Stimulated activated CD8-positive, alpha-beta memory T cell treated with anti-CD3 and anti-CD28 coated beads, Interleukin-15, amount 100 ng/mL, for 48 hours (primary cell): Measurements from ENCODE around the gene PSMG4.

Experiments used
- DNase-seq, 2 donors: peaks; one replicate each; pipeline ENCODE4 v3.0.0-alpha.2; 2020; ENCODE audit warnings: low read depth in 2 of 2

PSMG4 gene

GRCh38 chr6:3276174-3277167 lies 17.7 kb downstream of the PSMG4 start:
- no peak for DNase-seq

- DNase-seq, result no peak
These were observed 18.5 kb downstream of the PSMG4 start for GRCh38 chr6:3277251-3277650.

GRCh38 chr6:3277851-3278416 lies 19.2 kb downstream of the PSMG4 start:
- no peak for DNase-seq

- no peak for DNase-seq
These were observed 19.9 kb downstream of the PSMG4 start for GRCh38 chr6:3278691-3279090.

GRCh38 chr6:3280091-3280490 lies 21.3 kb downstream of the PSMG4 start:
- no peak for DNase-seq

GRCh38 chr6:3280866-3281465 lies 22.2 kb downstream of the PSMG4 start:
- DNase-seq, result no peak

- no peak for DNase-seq
These were observed 23.1 kb downstream of the PSMG4 start for GRCh38 chr6:3281631-3282475.

GRCh38 chr6:3282476-3283236 lies 23.9 kb downstream of the PSMG4 start:
- DNase-seq, result no peak

- DNase-seq, result no peak
These were observed 24.5 kb downstream of the PSMG4 start for GRCh38 chr6:3283241-3283640.

GRCh38 chr6:3283641-3284435 lies 25.1 kb downstream of the PSMG4 start:
- DNase-seq, result no peak

- DNase-seq, result no peak
These were observed 25.7 kb downstream of the PSMG4 start for GRCh38 chr6:3284436-3284876.

- DNase-seq, result no peak
These were observed 26.4 kb downstream of the PSMG4 start for GRCh38 chr6:3285049-3285639.

- no peak for DNase-seq
These were observed 27.0 kb downstream of the PSMG4 start for GRCh38 chr6:3285732-3286131.

GRCh38 chr6:3286641-3287171 lies 28.0 kb downstream of the PSMG4 start:
- DNase-seq, result no peak

- DNase-seq, result no peak
These were observed 28.6 kb downstream of the PSMG4 start for GRCh38 chr6:3287308-3287707.

- DNase-seq, result no peak
These were observed 29.4 kb downstream of the PSMG4 start for GRCh38 chr6:3287976-3288707.

GRCh38 chr6:3288711-3289663 lies 30.2 kb downstream of the PSMG4 start:
- DNase-seq, result no peak

GRCh38 chr6:3289664-3290055 lies 30.9 kb downstream of the PSMG4 start:
- DNase-seq, result no peak
